H1 (cell line): ENCODE measurements around the gene TOM1L2.

ENCODE experiments used
- CBX8 ChIP-seq: fragments of 300-800, 300-1000 bp; sonication (generic); IDR thresholded peaks from 2 replicates; pipeline ENCODE4 v1.7.1; 2016; ENCODE audit warnings: low read depth, low read length, borderline replicate concordance
- CHD7 ChIP-seq: fragments of 300-600 bp; sonication (generic); IDR thresholded peaks from 2 replicates; pipeline ENCODE4 v1.7.1; 2012; ENCODE audit warnings: low read length, moderate library complexity, mild to moderate bottlenecking, inconsistent platforms; ENCODE audit not compliant: insufficient replicate concordance
- CTCF ChIP-seq, 3 experiments: IDR thresholded peaks; 1 replicate in 2 of 3; 2 replicates in 1 of 3; pipeline versions ENCODE4 v1.5.1 to v1.6.1; 2011; ENCODE audit warnings: low read length in 3 of 3, mild to moderate bottlenecking in 3 of 3, inconsistent platforms in 2 of 3, low read depth in 1 of 3, moderate library complexity in 1 of 3; ENCODE audit not compliant: insufficient read depth in 1 of 3; ENCODE audit errors: control extremely low read depth in 1 of 3
- EP300 ChIP-seq, 2 experiments: IDR thresholded peaks; 1 replicate in 1 of 2; 2 replicates in 1 of 2; pipeline ENCODE4 v1.6.1; 2011 to 2012; ENCODE audit warnings: low read depth in 2 of 2, low read length in 2 of 2, mild to moderate bottlenecking in 2 of 2, borderline replicate concordance in 1 of 2, inconsistent platforms in 1 of 2, moderate library complexity in 1 of 2
- FOSL1 ChIP-seq: IDR thresholded peaks from 2 replicates; pipeline ENCODE4 v1.6.1; 2011; ENCODE audit warnings: mild to moderate bottlenecking, low read depth, low read length, moderate library complexity; ENCODE audit not compliant: insufficient read depth
- HDAC2 ChIP-seq, 2 experiments: fragments of 300-600 bp in 1 of 2; sonication (generic) in 1 of 2; IDR thresholded peaks; 2 replicates each; pipeline ENCODE4 v1.6.1; 2011 to 2012; ENCODE audit warnings: low read depth in 2 of 2, low read length in 2 of 2, mild to moderate bottlenecking in 2 of 2, moderate library complexity in 2 of 2, borderline replicate concordance in 1 of 2, inconsistent platforms in 1 of 2
- JUN ChIP-seq: IDR thresholded peaks from 2 replicates; pipeline ENCODE4 v1.6.1; 2011; ENCODE audit warnings: low read depth, mild to moderate bottlenecking, improper control_type of control experiment, low read length
- JUND ChIP-seq: IDR thresholded peaks from 2 replicates; pipeline ENCODE4 v1.6.1; 2011; ENCODE audit warnings: mild to moderate bottlenecking, improper control_type of control experiment, low read length
- POLR2A ChIP-seq, 2 experiments: IDR thresholded peaks; 1 replicate in 1 of 2; 2 replicates in 1 of 2; pipeline ENCODE4 v1.6.1; 2011; ENCODE audit warnings: low read depth in 2 of 2, low read length in 2 of 2, mild to moderate bottlenecking in 2 of 2; ENCODE audit errors: control extremely low read depth in 1 of 2
- TCF12 ChIP-seq: IDR thresholded peaks from 2 replicates; pipeline ENCODE4 v1.6.1; 2011; ENCODE audit warnings: low read depth, mild to moderate bottlenecking, low read length
- USF2 ChIP-seq: IDR thresholded peaks from 2 replicates; pipeline ENCODE4 v1.6.1; 2011; ENCODE audit warnings: low read length, improper control_type of control experiment

GRCh38 chr17:17976931-17977570 lies 4.9 kb upstream of the TOM1L2 start:
- no peak for TF ChIP-seq CTCF (IDR thresholded peaks at IDR 0.05; ENCODE audit: control extremely low read depth in 1 of 3, insufficient read depth in 1 of 3, low read depth in 1 of 3, low read length in 3 of 3)
- TF ChIP-seq EP300 (IDR thresholded peaks at IDR 0.05; ENCODE audit: borderline replicate concordance in 1 of 2, low read depth in 2 of 2, low read length in 2 of 2), result no peak
- TF ChIP-seq HDAC2 (IDR thresholded peaks at IDR 0.05; ENCODE audit: borderline replicate concordance in 1 of 2, low read depth in 2 of 2, low read length in 2 of 2), result no peak
- no peak for TF ChIP-seq USF2
- no peak for TF ChIP-seq TCF12
- no peak for TF ChIP-seq POLR2A (IDR thresholded peaks at IDR 0.05; ENCODE audit: control extremely low read depth in 1 of 2, low read depth in 2 of 2, low read length in 2 of 2)
- TF ChIP-seq JUND, result no peak
- TF ChIP-seq JUN, result no peak
- TF ChIP-seq CHD7, result no peak
- TF ChIP-seq FOSL1, result no peak
- TF ChIP-seq CBX8, result no peak
